ENCODE data around the gene PRDM16. TPM values are rescaled to one million over a fixed set of nuclear protein-coding genes. Genes with fewer than 3 reads are reported as not detected.

The PRDM16 gene
- total and polyA plus RNA-seq, 2 of the 13 experiments (the other 11 are each of a cell fraction or from before 2014, with no cell fraction given) = 0.15 to 0.81 TPM

DNA sequence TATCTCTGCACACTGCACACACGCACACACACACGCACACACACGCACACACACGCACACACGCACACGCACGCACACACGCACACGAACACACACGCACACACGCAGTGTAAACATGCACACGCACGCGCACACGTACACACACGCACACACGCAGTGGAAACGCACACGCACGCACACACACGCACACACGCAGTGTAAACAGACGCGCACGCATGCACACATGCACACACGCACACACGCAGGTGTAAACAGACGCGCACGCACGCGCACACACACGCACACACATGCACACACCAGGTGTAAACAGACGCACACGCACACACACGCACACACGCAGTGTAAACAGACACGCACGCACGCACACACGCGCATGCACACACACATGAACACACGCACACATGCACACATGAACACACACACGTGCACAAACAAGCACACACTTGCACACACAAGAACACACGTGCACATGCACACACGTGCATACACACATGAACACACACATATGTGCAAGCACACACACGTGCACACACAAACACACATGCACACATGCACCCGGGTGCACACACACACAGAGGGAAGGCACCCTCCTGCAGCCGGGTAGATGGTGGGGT, 45.2 kb downstream of the PRDM16 start (continued):
- TF ChIP-seq, protein P1, sequence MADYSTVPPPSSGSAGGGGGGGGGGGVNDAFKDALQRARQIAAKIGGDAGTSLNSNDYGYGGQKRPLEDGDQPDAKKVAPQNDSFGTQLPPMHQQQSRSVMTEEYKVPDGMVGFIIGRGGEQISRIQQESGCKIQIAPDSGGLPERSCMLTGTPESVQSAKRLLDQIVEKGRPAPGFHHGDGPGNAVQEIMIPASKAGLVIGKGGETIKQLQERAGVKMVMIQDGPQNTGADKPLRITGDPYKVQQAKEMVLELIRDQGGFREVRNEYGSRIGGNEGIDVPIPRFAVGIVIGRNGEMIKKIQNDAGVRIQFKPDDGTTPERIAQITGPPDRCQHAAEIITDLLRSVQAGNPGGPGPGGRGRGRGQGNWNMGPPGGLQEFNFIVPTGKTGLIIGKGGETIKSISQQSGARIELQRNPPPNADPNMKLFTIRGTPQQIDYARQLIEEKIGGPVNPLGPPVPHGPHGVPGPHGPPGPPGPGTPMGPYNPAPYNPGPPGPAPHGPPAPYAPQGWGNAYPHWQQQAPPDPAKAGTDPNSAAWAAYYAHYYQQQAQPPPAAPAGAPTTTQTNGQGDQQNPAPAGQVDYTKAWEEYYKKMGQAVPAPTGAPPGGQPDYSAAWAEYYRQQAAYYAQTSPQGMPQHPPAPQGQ (CRISPR knock-in tag; IDR thresholded peaks at IDR 0.05; ENCODE audit: borderline replicate concordance) = no peak
- TF ChIP-seq ZNF136 (CRISPR knock-in tag; IDR thresholded peaks at IDR 0.05; ENCODE audit: low read depth) (no peak), ZBTB3 (CRISPR knock-in tag; IDR thresholded peaks at IDR 0.05; ENCODE audit: borderline replicate concordance, low read depth) (no peak), KAT2B (IDR thresholded peaks at IDR 0.05; ENCODE audit: borderline replicate concordance, low read depth, low read length) (no peak), KLF16 (CRISPR knock-in tag; IDR thresholded peaks at IDR 0.05) (no peak), HOXA7 (CRISPR knock-in tag; IDR thresholded peaks at IDR 0.05) (no peak), KDM5B (CRISPR knock-in tag; IDR thresholded peaks at IDR 0.05; ENCODE audit: borderline replicate concordance) (no peak), MEF2D (CRISPR knock-in tag; IDR thresholded peaks at IDR 0.05) (no peak), SALL1 (CRISPR knock-in tag; IDR thresholded peaks at IDR 0.05) (no peak), MXD4 (CRISPR knock-in tag; IDR thresholded peaks at IDR 0.05) (no peak), IKZF1 (IDR thresholded peaks at IDR 0.05) (no peak), MTF2 (CRISPR knock-in tag; IDR thresholded peaks at IDR 0.05; ENCODE audit: borderline replicate concordance) (no peak), FOSL2 (CRISPR knock-in tag; IDR thresholded peaks at IDR 0.05) (no peak)
- TF ChIP-seq, protein P2, sequence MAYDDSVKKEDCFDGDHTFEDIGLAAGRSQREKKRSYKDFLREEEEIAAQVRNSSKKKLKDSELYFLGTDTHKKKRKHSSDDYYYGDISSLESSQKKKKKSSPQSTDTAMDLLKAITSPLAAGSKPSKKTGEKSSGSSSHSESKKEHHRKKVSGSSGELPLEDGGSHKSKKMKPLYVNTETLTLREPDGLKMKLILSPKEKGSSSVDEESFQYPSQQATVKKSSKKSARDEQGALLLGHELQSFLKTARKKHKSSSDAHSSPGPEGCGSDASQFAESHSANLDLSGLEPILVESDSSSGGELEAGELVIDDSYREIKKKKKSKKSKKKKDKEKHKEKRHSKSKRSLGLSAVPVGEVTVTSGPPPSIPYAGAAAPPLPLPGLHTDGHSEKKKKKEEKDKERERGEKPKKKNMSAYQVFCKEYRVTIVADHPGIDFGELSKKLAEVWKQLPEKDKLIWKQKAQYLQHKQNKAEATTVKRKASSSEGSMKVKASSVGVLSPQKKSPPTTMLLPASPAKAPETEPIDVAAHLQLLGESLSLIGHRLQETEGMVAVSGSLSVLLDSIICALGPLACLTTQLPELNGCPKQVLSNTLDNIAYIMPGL (CRISPR knock-in tag; IDR thresholded peaks at IDR 0.05; ENCODE audit: borderline replicate concordance in 1 of 2, low read depth in 1 of 2) = no peak
- TF ChIP-seq, protein P3, sequence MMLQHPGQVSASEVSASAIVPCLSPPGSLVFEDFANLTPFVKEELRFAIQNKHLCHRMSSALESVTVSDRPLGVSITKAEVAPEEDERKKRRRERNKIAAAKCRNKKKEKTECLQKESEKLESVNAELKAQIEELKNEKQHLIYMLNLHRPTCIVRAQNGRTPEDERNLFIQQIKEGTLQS (CRISPR knock-in tag; IDR thresholded peaks at IDR 0.05) = no peak
- TF ChIP-seq, protein P4, sequence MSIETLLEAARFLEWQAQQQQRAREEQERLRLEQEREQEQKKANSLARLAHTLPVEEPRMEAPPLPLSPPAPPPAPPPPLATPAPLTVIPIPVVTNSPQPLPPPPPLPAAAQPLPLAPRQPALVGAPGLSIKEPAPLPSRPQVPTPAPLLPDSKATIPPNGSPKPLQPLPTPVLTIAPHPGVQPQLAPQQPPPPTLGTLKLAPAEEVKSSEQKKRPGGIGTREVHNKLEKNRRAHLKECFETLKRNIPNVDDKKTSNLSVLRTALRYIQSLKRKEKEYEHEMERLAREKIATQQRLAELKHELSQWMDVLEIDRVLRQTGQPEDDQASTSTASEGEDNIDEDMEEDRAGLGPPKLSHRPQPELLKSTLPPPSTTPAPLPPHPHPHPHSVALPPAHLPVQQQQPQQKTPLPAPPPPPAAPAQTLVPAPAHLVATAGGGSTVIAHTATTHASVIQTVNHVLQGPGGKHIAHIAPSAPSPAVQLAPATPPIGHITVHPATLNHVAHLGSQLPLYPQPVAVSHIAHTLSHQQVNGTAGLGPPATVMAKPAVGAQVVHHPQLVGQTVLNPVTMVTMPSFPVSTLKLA (IDR thresholded peaks at IDR 0.05) = peak; percentile 95
- TF ChIP-seq, protein P5, sequence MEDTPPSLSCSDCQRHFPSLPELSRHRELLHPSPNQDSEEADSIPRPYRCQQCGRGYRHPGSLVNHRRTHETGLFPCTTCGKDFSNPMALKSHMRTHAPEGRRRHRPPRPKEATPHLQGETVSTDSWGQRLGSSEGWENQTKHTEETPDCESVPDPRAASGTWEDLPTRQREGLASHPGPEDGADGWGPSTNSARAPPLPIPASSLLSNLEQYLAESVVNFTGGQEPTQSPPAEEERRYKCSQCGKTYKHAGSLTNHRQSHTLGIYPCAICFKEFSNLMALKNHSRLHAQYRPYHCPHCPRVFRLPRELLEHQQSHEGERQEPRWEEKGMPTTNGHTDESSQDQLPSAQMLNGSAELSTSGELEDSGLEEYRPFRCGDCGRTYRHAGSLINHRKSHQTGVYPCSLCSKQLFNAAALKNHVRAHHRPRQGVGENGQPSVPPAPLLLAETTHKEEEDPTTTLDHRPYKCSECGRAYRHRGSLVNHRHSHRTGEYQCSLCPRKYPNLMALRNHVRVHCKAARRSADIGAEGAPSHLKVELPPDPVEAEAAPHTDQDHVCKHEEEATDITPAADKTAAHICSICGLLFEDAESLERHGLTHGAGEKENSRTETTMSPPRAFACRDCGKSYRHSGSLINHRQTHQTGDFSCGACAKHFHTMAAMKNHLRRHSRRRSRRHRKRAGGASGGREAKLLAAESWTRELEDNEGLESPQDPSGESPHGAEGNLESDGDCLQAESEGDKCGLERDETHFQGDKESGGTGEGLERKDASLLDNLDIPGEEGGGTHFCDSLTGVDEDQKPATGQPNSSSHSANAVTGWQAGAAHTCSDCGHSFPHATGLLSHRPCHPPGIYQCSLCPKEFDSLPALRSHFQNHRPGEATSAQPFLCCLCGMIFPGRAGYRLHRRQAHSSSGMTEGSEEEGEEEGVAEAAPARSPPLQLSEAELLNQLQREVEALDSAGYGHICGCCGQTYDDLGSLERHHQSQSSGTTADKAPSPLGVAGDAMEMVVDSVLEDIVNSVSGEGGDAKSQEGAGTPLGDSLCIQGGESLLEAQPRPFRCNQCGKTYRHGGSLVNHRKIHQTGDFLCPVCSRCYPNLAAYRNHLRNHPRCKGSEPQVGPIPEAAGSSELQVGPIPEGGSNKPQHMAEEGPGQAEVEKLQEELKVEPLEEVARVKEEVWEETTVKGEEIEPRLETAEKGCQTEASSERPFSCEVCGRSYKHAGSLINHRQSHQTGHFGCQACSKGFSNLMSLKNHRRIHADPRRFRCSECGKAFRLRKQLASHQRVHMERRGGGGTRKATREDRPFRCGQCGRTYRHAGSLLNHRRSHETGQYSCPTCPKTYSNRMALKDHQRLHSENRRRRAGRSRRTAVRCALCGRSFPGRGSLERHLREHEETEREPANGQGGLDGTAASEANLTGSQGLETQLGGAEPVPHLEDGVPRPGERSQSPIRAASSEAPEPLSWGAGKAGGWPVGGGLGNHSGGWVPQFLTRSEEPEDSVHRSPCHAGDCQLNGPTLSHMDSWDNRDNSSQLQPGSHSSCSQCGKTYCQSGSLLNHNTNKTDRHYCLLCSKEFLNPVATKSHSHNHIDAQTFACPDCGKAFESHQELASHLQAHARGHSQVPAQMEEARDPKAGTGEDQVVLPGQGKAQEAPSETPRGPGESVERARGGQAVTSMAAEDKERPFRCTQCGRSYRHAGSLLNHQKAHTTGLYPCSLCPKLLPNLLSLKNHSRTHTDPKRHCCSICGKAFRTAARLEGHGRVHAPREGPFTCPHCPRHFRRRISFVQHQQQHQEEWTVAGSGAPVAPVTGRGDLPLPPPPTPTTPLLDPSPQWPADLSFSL (CRISPR knock-in tag; IDR thresholded peaks at IDR 0.05) = peak; percentile 27; the same call in 1 of the 2 replicates
